HG03103 (cell line): ENCODE data around the gene FAM98C.
"Not testable (repeated sequence)": the region's sequence is repeated elsewhere in the genome, so short reads cannot be mapped to it uniquely, and the experiment has no call there.

Source experiments
- ATAC-seq: cut with Tn5 transposase; IDR thresholded peaks from one replicate; pipeline ENCODE4 v1.9.1; 2021; ENCODE audit warnings: low read depth; ENCODE audit not compliant: unreplicated experiment

The FAM98C gene

GRCh38 chr19:38392707-38393308 is 10.1 kb upstream of the FAM98C start:
- no peak for ATAC-seq

- no peak for ATAC-seq
Measured at GRCh38 chr19:38394488-38394887, 8.4 kb upstream of the FAM98C start.

- ATAC-seq, result no peak
Measured at GRCh38 chr19:38395381-38396114, 7.3 kb upstream of the FAM98C start.

GRCh38 chr19:38399081-38399480 is 3.8 kb upstream of the FAM98C start:
- ATAC-seq, result no peak

- ATAC-seq, result no peak
Measured at GRCh38 chr19:38399537-38399936, 3.4 kb upstream of the FAM98C start.

- ATAC-seq, result no peak
Measured at GRCh38 chr19:38400361-38400760, 2.5 kb upstream of the FAM98C start.

GRCh38 chr19:38401148-38401547 is 1.7 kb upstream of the FAM98C start:
- no peak for ATAC-seq

GRCh38 chr19:38402623-38402966 is 298 bp upstream of the FAM98C start:
- ATAC-seq, result no peak

GRCh38 chr19:38404858-38405257 is 2.0 kb downstream of the FAM98C start:
- no peak for ATAC-seq

GRCh38 chr19:38405276-38405675 is 2.4 kb downstream of the FAM98C start:
- no peak for ATAC-seq

GRCh38 chr19:38409631-38410133 is 6.8 kb downstream of the FAM98C start:
- ATAC-seq, result no peak

- not testable (repeated sequence) for ATAC-seq
Measured at GRCh38 chr19:38410407-38410806, 7.5 kb downstream of the FAM98C start.

GRCh38 chr19:38411041-38411712 is 8.3 kb downstream of the FAM98C start:
- no peak for ATAC-seq

GRCh38 chr19:38411898-38412297 is 9.0 kb downstream of the FAM98C start:
- ATAC-seq, result not testable (repeated sequence)

GRCh38 chr19:38412491-38412890 is 9.6 kb downstream of the FAM98C start:
- no peak for ATAC-seq

- no peak for ATAC-seq
Measured at GRCh38 chr19:38412961-38413360, 10.1 kb downstream of the FAM98C start.

GRCh38 chr19:38413416-38413815 is 10.5 kb downstream of the FAM98C start:
- ATAC-seq, result no peak

GRCh38 chr19:38417146-38417543 is 14.3 kb downstream of the FAM98C start:
- no peak for ATAC-seq

GRCh38 chr19:38417544-38418506 is 14.9 kb downstream of the FAM98C start:
- ATAC-seq, result no peak

- no peak for ATAC-seq
Measured at GRCh38 chr19:38420935-38421334, 18.0 kb downstream of the FAM98C start.

- no peak for ATAC-seq
Measured at GRCh38 chr19:38421856-38422255, 19.0 kb downstream of the FAM98C start.
